ENCODE data around the gene CXCL1. TPM values are rescaled to one million over a fixed set of nuclear protein-coding genes. Genes with fewer than 3 reads are reported as not detected.
A peak's percentile ranks its signal among the peaks of the same experiment; 100 is the strongest.

The CXCL1 gene
- total and polyA plus RNA-seq, 4 donors = 43.5 to 445 (median 50.6) TPM

DNA sequence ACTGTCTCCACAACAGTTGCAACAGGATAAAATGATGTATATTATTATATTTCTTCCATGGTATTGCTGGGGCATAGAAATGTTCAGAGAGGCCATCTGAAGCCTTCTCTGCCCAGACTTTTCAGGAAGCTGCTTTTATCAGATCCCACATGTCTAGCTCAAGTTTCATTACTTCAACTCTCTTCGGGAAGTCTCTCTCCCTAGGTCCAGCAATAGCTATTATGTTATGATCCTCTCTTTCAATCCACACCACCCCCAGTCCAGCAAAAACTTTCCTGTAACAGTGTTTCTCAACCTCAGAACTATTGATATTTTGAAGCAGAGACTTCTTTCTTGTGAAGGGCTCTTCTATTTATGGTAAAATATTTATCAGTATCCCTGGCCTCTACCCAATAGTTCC lies 44.9 kb downstream of the CXCL1 start:
- no peak for ATAC-seq (ENCODE audit: insufficient read depth, low FRiP score)
- WGBS, 2 donors = 77 to 89% methylated on average over 1 of the region's 1 CpG
- H3K4me1 ChIP-seq (ENCODE audit: control insufficient read depth in 5 of 5, insufficient read depth in 5 of 5, low read length in 5 of 5) = no peaks in the 10 kb centered on the region
- no peak overlapping the region for H3K9ac ChIP-seq (ENCODE audit: insufficient read depth in 1 of 2, low read length in 2 of 2)
- H3K27me3 ChIP-seq (ENCODE audit: control insufficient read depth in 3 of 3, insufficient read depth in 3 of 3, low read length in 2 of 3) = no peaks in the 10 kb centered on the region
- H3K4me3 ChIP-seq = no peak overlapping the region
- DNase-seq = no peak
- TF ChIP-seq, protein P1, sequence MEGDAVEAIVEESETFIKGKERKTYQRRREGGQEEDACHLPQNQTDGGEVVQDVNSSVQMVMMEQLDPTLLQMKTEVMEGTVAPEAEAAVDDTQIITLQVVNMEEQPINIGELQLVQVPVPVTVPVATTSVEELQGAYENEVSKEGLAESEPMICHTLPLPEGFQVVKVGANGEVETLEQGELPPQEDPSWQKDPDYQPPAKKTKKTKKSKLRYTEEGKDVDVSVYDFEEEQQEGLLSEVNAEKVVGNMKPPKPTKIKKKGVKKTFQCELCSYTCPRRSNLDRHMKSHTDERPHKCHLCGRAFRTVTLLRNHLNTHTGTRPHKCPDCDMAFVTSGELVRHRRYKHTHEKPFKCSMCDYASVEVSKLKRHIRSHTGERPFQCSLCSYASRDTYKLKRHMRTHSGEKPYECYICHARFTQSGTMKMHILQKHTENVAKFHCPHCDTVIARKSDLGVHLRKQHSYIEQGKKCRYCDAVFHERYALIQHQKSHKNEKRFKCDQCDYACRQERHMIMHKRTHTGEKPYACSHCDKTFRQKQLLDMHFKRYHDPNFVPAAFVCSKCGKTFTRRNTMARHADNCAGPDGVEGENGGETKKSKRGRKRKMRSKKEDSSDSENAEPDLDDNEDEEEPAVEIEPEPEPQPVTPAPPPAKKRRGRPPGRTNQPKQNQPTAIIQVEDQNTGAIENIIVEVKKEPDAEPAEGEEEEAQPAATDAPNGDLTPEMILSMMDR (IDR thresholded peaks at IDR 0.05; ENCODE audit: control extremely low read depth, extremely low read depth) = no peak
- no peaks in the 10 kb centered on the region for H3K9me3 ChIP-seq (ENCODE audit: control insufficient read depth in 4 of 4, insufficient read depth in 3 of 4, low read length in 3 of 4)
- H3K27ac ChIP-seq (ENCODE audit: low read depth in 1 of 2, low read length in 1 of 2) = no peak overlapping the region
- no peaks in the 10 kb centered on the region for H3K36me3 ChIP-seq (ENCODE audit: control insufficient read depth in 4 of 4, insufficient read depth in 4 of 4, low read length in 4 of 4)

DNA sequence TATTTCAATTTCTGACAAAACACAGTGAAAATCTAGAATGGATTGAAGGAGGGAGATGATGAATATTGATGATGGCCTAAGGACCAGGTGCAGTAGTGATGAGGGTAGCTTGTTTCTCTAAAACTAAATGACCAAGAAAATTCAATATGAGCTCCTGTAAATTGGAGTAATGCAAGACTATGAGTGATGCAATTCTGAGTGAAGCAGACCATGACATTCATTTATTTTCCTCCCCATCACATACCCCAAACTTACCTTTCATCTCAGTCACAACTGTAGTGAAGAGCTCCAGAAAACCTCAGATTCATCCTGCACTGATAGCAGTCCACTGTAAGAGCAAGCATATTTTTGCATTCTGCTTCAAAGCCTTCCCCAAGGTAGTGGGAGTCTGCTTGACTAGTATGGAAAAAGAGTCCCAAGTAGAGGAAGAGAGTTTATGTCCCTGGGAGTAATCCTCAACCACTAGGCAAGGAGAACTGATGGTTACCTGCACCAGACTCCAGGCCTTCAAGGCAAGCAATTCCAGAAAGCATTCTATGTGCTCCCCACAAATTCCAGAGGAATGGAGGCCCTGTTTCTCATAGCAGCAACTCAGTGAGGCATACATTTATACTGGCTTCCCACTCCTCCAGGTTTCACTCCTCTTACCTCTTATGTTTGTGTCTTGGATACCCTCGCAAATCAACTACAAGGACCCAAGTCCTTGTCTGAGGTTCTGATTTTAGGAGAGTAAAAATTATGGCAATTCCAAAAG lies 47.2 kb downstream of the CXCL1 start:
- no peaks in the 10 kb centered on the region for H3K27me3 ChIP-seq (ENCODE audit: control insufficient read depth in 3 of 3, insufficient read depth in 3 of 3, low read length in 2 of 3)
- H3K27ac ChIP-seq (ENCODE audit: low read depth in 1 of 2, low read length in 1 of 2) = no peak overlapping the region
- DNase-seq (no peak), ATAC-seq (ENCODE audit: insufficient read depth, low FRiP score) (no peak)
- 96 to 100% methylated on average over 1 of the region's 1 CpG for WGBS, 2 donors
- no peaks in the 10 kb centered on the region for H3K4me1 ChIP-seq (ENCODE audit: control insufficient read depth in 5 of 5, insufficient read depth in 5 of 5, low read length in 5 of 5)
- H3K36me3 ChIP-seq (ENCODE audit: control insufficient read depth in 4 of 4, insufficient read depth in 4 of 4, low read length in 4 of 4) = no peaks in the 10 kb centered on the region
- no peak overlapping the region for H3K9ac ChIP-seq (ENCODE audit: insufficient read depth in 1 of 2, low read length in 2 of 2)
- H3K4me3 ChIP-seq = no peak overlapping the region
- TF ChIP-seq, protein P1 (IDR thresholded peaks at IDR 0.05; ENCODE audit: control extremely low read depth, extremely low read depth) = no peak
- H3K9me3 ChIP-seq (ENCODE audit: control insufficient read depth in 4 of 4, insufficient read depth in 3 of 4, low read length in 3 of 4) = no peaks in the 10 kb centered on the region

DNA sequence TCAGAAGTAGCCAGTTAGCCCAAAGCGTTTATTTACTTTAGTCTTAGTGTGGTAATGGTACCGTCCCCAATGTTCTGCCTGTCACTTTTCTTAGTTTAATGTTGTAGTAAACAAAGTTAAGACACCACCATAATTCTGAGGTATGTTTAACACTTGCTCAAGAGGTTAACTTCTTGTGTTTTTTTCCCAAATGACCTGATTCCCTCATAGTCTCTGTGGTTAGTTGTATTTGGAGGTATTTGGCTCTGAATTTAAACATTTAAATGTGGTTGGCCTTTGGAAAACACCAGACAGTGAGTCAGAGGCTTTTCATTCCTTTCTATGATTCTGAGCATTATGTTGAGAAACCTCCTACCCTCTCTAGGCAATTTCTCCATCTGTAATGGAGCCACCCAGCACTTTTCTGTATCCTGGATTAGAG lies 47.9 kb downstream of the CXCL1 start:
- Histone ChIP-seq H3K9ac (ENCODE audit: insufficient read depth in 1 of 2, low read length in 2 of 2) (no peak overlapping the region), H3K9me3 (ENCODE audit: control insufficient read depth in 4 of 4, insufficient read depth in 3 of 4, low read length in 3 of 4) (no peaks in the 10 kb centered on the region), H3K27ac (ENCODE audit: low read depth in 1 of 2, low read length in 1 of 2) (no peak overlapping the region), H3K4me3 (no peak overlapping the region), H3K4me1 (ENCODE audit: control insufficient read depth in 5 of 5, insufficient read depth in 5 of 5, low read length in 5 of 5) (no peaks in the 10 kb centered on the region), H3K36me3 (ENCODE audit: control insufficient read depth in 4 of 4, insufficient read depth in 4 of 4, low read length in 4 of 4) (no peaks in the 10 kb centered on the region), H3K27me3 (ENCODE audit: control insufficient read depth in 3 of 3, insufficient read depth in 3 of 3, low read length in 2 of 3) (no peaks in the 10 kb centered on the region)
- ATAC-seq (ENCODE audit: insufficient read depth, low FRiP score) = peak; percentile 58
- TF ChIP-seq, protein P1 (IDR thresholded peaks at IDR 0.05; ENCODE audit: control extremely low read depth, extremely low read depth) = no peak
- no peak for DNase-seq
- WGBS, 2 donors = 82 to 92% methylated on average over 2 of the region's 2 CpGs

DNA sequence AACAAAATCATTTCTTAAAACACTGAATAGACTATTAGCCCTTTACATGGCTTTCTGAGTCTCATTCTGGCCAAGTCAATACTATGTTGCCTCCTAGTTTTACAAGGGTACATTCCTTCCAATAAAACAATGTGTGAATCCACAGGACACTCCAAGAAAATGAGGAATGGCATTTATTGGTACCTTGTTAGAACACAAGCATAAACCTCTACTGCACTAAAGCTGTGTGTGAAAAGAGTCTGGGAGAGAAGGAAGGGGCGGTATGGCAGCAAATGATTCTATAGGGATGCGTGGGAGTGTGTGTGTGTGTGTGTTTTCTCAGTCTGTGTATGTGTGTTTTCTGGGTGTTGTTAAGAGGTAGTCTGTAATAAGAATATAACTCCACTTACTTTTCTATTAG lies 48.9 kb downstream of the CXCL1 start:
- WGBS, 2 donors = 96 to 97% methylated on average over 2 of the region's 2 CpGs

More for the DNA sequence above, 48.9 kb downstream of the CXCL1 start:
- H3K9ac ChIP-seq (ENCODE audit: insufficient read depth in 1 of 2, low read length in 2 of 2) = no peak overlapping the region
- H3K9me3 ChIP-seq (ENCODE audit: control insufficient read depth in 4 of 4, insufficient read depth in 3 of 4, low read length in 3 of 4) = no peaks in the 10 kb centered on the region
- ATAC-seq (ENCODE audit: insufficient read depth, low FRiP score) = no peak
- H3K36me3 ChIP-seq (ENCODE audit: control insufficient read depth in 4 of 4, insufficient read depth in 4 of 4, low read length in 4 of 4) = no peaks in the 10 kb centered on the region
- no peak overlapping the region for H3K4me3 ChIP-seq
- no peaks in the 10 kb centered on the region for H3K4me1 ChIP-seq (ENCODE audit: control insufficient read depth in 5 of 5, insufficient read depth in 5 of 5, low read length in 5 of 5)
- DNase-seq = no peak
- no peak overlapping the region for H3K27ac ChIP-seq (ENCODE audit: low read depth in 1 of 2, low read length in 1 of 2)
- H3K27me3 ChIP-seq (ENCODE audit: control insufficient read depth in 3 of 3, insufficient read depth in 3 of 3, low read length in 2 of 3) = no peaks in the 10 kb centered on the region
- TF ChIP-seq, protein P1 (IDR thresholded peaks at IDR 0.05; ENCODE audit: control extremely low read depth, extremely low read depth) = no peak
